GM21423 (cell line): ENCODE data around the gene FAM240A.

Experiments used
- ATAC-seq: cut with Tn5 transposase; IDR thresholded peaks from one replicate; pipeline ENCODE4 v1.9.1; 2021; ENCODE audit warnings: mild to moderate bottlenecking, moderate library complexity; ENCODE audit not compliant: unreplicated experiment

FAM240A gene

GRCh38 chr3:46661776-46662766 is 49.7 kb downstream of the FAM240A start:
- ATAC-seq = no peak

GRCh38 chr3:46662771-46663551 is 50.6 kb downstream of the FAM240A start:
- ATAC-seq = no peak

DNA sequence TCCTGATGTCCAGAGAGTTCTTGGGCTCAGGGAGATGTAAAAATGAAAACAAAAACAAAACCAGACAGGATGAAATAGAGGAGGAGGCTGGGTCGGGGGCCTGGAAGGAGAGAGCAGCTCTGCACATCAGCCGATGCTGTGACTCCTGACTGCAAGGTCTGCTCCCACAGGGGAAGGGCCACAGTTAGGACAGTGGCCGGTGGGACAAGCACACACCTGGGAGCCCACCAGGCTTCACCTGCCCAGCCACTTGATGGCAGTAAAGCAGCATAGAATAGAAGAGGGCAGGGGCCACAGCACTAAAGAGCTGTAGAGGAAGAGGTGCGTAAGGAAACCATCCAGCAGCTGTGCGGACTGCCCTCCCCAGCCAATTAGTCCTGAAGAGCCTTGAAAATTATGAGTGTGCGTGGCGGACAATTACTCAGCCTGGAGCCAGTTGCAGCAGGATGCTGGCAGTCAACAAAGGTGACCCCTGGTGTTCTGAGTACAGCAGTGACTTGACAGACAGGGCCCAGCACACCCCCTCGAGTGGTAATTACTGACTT is 51.3 kb downstream of the FAM240A start:
- no peak for ATAC-seq

- no peak for ATAC-seq
These were observed 52.1 kb downstream of the FAM240A start for GRCh38 chr3:46664188-46664970.

DNA sequence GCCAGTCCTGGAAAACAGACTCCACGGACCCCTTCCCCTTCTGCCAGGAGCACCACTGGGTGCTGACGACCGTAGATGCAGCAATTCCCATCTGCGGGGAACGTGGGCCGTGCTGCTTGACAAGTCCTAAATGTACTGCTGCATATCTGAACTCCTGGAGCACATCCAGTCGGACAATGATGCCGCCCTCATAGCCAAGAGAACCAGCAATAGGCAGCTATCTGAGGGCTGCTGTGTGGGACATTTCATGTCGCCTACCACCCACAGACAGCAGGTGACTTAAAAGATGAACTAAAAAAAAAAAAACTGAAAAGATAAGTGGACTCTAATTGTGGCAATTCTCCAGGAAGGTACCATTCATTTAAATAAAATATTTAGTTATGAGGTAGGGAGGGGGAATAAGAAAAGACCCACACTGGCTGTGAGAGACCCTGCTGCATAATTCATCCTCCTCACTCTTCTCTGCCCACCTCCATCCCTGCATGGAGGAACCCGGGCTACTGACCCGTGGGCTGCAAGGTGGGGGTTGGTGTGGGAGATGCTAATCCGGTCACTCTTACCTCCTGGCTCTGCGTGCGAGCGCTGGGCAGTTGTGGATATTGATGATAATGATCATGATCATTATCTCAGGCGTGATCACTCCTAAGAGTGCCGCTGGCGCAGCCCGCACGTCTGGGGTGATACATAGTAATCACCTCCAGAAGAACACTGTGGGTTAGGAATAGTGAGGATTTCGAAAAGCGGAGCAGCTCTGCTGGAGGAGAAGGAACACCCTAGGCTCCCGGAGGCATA is 52.8 kb downstream of the FAM240A start:
- ATAC-seq = no peak

GRCh38 chr3:46665763-46666452 is 53.6 kb downstream of the FAM240A start:
- no peak for ATAC-seq

DNA sequence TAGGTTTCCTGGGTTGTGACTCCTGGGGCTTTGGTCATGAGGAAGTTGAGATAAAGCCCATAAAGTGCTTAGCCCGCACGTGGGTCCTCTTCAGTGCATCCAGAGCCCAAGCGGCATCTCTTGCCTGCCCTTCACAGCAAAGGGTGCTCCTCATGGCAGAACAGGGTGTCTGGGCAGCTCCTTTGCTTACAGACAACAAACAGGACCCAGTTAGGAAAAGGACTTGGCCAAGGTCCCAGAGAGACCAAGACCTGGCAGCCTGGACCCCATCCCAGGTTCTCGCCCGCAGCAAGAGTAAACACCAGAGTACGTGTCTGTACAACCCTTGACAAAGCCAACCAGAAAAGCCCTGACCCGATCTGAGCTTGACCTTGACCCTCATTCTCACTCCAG is 54.1 kb downstream of the FAM240A start:
- no peak for ATAC-seq

- no peak for ATAC-seq
These were observed 54.8 kb downstream of the FAM240A start for GRCh38 chr3:46667061-46667621.

DNA sequence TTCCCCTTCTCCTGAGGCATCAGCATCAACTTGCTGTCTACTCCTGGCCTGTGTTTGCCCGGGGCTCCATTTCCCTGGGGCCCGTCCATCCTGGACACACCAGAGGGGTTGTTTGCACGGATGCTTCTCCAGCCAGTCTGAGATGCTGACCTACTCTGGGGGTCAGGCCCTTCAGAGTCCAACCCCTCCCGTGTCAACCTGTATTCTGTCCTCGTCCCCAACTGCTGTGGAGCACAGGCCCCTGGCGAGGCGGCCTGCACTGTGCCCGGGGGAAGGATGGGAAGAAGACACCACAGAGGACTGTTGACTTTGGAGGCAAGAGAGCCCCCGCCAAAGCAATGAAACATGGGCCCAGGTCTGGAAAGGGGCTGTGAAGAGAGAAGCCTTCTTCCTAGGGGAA is 55.3 kb downstream of the FAM240A start:
- no peak for ATAC-seq

DNA sequence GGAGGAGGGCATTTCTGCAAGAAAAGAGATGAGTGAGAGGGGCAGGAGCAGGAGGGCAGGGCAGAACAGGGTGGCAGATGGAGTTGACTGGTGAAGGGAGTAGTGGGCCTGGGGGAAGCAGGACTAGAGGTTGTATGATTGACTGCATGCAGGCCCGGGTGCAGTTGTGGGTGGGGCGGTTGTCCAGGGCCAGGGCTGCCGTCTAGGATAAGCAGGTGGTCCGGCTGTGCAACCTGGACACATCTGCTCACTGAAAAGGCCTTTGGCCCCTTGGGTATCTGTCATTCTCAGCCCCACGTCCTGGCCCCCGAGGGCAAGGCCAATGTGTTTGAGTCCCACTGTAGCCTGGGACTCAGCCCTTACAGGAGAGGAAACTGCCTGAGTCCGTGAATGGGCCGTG is 55.8 kb downstream of the FAM240A start:
- ATAC-seq = no peak

DNA sequence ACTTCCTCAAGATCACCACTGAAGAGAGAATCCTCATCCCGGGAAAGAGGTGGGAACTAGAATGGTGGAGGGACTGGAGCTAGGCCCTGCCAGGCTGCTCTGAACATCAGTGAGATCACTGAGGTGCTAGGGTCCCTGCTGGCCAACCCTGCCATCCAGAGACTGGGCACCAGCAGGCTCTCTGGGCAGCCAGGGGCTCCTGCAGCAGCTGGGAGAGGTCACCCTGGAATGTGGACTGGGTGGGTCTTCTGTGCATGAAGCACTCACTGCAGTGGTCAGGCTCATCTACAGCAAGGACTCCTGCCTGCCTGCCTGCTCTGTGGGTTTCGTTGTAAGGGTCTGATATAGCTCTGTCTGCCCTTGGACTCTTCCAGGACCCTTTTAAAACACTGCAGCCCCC is 56.3 kb downstream of the FAM240A start:
- no peak for ATAC-seq

GRCh38 chr3:46669191-46669999 is 57.1 kb downstream of the FAM240A start:
- no peak for ATAC-seq

- ATAC-seq = no peak
These were observed 57.9 kb downstream of the FAM240A start for GRCh38 chr3:46670000-46670890.

GRCh38 chr3:46670891-46671427 is 58.6 kb downstream of the FAM240A start:
- ATAC-seq = no peak

GRCh38 chr3:46671541-46672348 is 59.4 kb downstream of the FAM240A start:
- ATAC-seq = no peak

DNA sequence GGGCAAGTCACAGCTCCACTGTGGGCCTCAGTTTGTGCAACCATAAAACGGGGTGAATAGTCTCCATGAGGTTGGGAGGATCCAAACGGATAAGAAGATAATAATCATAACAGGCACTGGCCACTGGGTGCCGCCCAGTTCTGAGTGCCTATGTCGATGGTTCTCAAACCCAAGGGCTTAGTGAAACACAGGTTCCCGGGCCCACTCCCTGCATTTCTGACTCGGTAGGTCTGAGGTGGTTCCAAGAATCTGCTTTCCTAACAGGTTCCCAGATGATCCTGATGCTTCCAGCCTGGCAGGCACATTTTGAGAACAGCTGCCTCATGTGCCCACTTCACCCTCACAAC is 60.0 kb downstream of the FAM240A start:
- ATAC-seq = no peak
